GM21447 (cell line): ENCODE data around the gene MSRB1.
"Not testable (repeated sequence)": the region's sequence is repeated elsewhere in the genome, so short reads cannot be mapped to it uniquely, and the experiment has no call there.

ENCODE experiments used
- ATAC-seq: cut with Tn5 transposase; IDR thresholded peaks from one replicate; pipeline ENCODE4 v1.9.1; 2021; ENCODE audit not compliant: unreplicated experiment

The MSRB1 gene

GRCh38 chr16:1962161-1963153, 19.5 kb upstream of the MSRB1 start:
- not testable (repeated sequence) for ATAC-seq

- ATAC-seq, result no peak
Observed at GRCh38 chr16:1961651-1962067, 18.7 kb upstream of the MSRB1 start.

- ATAC-seq, result no peak
Observed at GRCh38 chr16:1960665-1961630, 17.9 kb upstream of the MSRB1 start.

GRCh38 chr16:1959269-1960039, 16.5 kb upstream of the MSRB1 start, which contains the start of gene NDUFB10:
Gene NDUFB10, plus strand, starts transcription at chr16:1959538. Its CDS starts 87 bp downstream, at chr16:1959625.
- peak; percentile 59 for ATAC-seq

GRCh38 chr16:1958715-1959268, 15.8 kb upstream of the MSRB1 start:
- ATAC-seq, result no peak

- ATAC-seq, result not testable (repeated sequence)
Observed at GRCh38 chr16:1958143-1958491, 15.1 kb upstream of the MSRB1 start.

GRCh38 chr16:1957434-1958142, 14.6 kb upstream of the MSRB1 start:
- not testable (repeated sequence) for ATAC-seq

GRCh38 chr16:1953734-1954133, 10.7 kb upstream of the MSRB1 start:
- no peak for ATAC-seq

GRCh38 chr16:1950559-1950958, 7.6 kb upstream of the MSRB1 start:
- ATAC-seq, result no peak

GRCh38 chr16:1950047-1950446, 7.0 kb upstream of the MSRB1 start:
- no peak for ATAC-seq

GRCh38 chr16:1949507-1949906, 6.5 kb upstream of the MSRB1 start:
- no peak for ATAC-seq

- no peak for ATAC-seq
Observed at GRCh38 chr16:1947369-1947670, 4.3 kb upstream of the MSRB1 start.

GRCh38 chr16:1946495-1947368, 3.7 kb upstream of the MSRB1 start:
- no peak for ATAC-seq

GRCh38 chr16:1945559-1946391, 2.8 kb upstream of the MSRB1 start:
- no peak for ATAC-seq

GRCh38 chr16:1944612-1945199, 1.7 kb upstream of the MSRB1 start:
- ATAC-seq, result no peak

- no peak for ATAC-seq
Observed at GRCh38 chr16:1942047-1942809, 771 bp downstream of the MSRB1 start.
